HepG2 (cell line): ENCODE measurements around the gene NDUFA13. TPM values are rescaled to one million over a fixed set of nuclear protein-coding genes. Genes with fewer than 3 reads are reported as not detected.

Experiments
- ARNTL ChIP-seq: sonication (generic); formaldehyde crosslinking; IDR thresholded peaks from 2 replicates; pipeline ENCODE4 v1.4.0; 2020; ENCODE audit warnings: mild to moderate bottlenecking, missing genetic modification reagents
- CC2D1A ChIP-seq: sonication (generic); formaldehyde crosslinking; IDR thresholded peaks from 2 replicates; pipeline ENCODE4 v1.8.1; 2023; ENCODE audit warnings: mild to moderate bottlenecking, missing genetic modification reagents
- FOXO1 ChIP-seq: sonication (generic); formaldehyde crosslinking; IDR thresholded peaks from 2 replicates; pipeline ENCODE4 v1.4.0; 2020; ENCODE audit warnings: missing genetic modification reagents
- GABPB1 ChIP-seq: IDR thresholded peaks from 2 replicates; pipeline ENCODE4 v1.6.1; 2016; ENCODE audit warnings: mild to moderate bottlenecking, missing genetic modification reagents, moderate library complexity, missing compliant biosample characterization
- HINFP ChIP-seq: sonication (generic); formaldehyde crosslinking; IDR thresholded peaks from 2 replicates; pipeline ENCODE4 v1.4.0; 2020; ENCODE audit warnings: low read depth, mild to moderate bottlenecking, missing genetic modification reagents
- HOMEZ ChIP-seq: IDR thresholded peaks from 2 replicates; pipeline ENCODE4 v1.6.1; 2016; ENCODE audit warnings: low read depth
- MEF2D ChIP-seq: sonication (generic); formaldehyde crosslinking; IDR thresholded peaks from 2 replicates; pipeline ENCODE4 v1.5.1; 2020; ENCODE audit warnings: mild to moderate bottlenecking, missing genetic modification reagents
- MYNN ChIP-seq: sonication (generic); formaldehyde crosslinking; IDR thresholded peaks from 2 replicates; pipeline ENCODE4 v1.4.0; 2020; ENCODE audit warnings: mild to moderate bottlenecking, low read depth, missing genetic modification reagents
- REPIN1 ChIP-seq: sonication (generic); formaldehyde crosslinking; IDR thresholded peaks from 2 replicates; pipeline ENCODE4 v1.8.0; 2022; ENCODE audit warnings: missing genetic modification reagents, low read depth, mild to moderate bottlenecking, borderline replicate concordance
- RXRB ChIP-seq: IDR thresholded peaks from 2 replicates; pipeline ENCODE4 v1.6.1; 2016; ENCODE audit warnings: borderline replicate concordance, missing genetic modification reagents, missing compliant biosample characterization
- SALL1 ChIP-seq: sonication (generic); formaldehyde crosslinking; IDR thresholded peaks from 2 replicates; pipeline ENCODE4 v1.8.0; 2022; ENCODE audit warnings: mild to moderate bottlenecking, missing genetic modification reagents
- SIN3B ChIP-seq: fragments of 150-350 bp; IDR thresholded peaks from 2 replicates; pipeline ENCODE4 v1.6.1; 2014; ENCODE audit warnings: low read length
- SMARCC2 ChIP-seq: fragments of 450-650 bp; IDR thresholded peaks from 2 replicates; pipeline ENCODE4 v1.6.1; 2017; ENCODE audit warnings: antibody characterized with exemption, mild to moderate bottlenecking
- ZMYM3 ChIP-seq: sonication (generic); formaldehyde crosslinking; IDR thresholded peaks from 2 replicates; pipeline ENCODE4 v1.5.1; 2020; ENCODE audit warnings: mild to moderate bottlenecking, missing genetic modification reagents
- ZNF180 ChIP-seq: sonication (generic); formaldehyde crosslinking; IDR thresholded peaks from 2 replicates; pipeline ENCODE4 v1.4.0; 2020; ENCODE audit warnings: low read depth, missing genetic modification reagents, borderline replicate concordance
- ZNF326 ChIP-seq: sonication (generic); formaldehyde crosslinking; IDR thresholded peaks from 2 replicates; pipeline ENCODE4 v1.4.0; 2020; ENCODE audit warnings: missing genetic modification reagents, borderline replicate concordance
- ZNF687 ChIP-seq: sonication (generic); formaldehyde crosslinking; IDR thresholded peaks from 2 replicates; pipeline ENCODE4 v1.5.1; 2020; ENCODE audit warnings: mild to moderate bottlenecking, missing genetic modification reagents, moderate library complexity
- polyA plus RNA-seq, 8 experiments: library from polyadenylated mRNA; depleted of rRNA in 3 of 8; stranded (reverse) in 7 of 8; unstranded in 1 of 8; fragments of >200 nt; fragmentation: Illumina TruSeq in 4 of 8; extraction: Trizol in 4 of 8; gene quantifications; 2 replicates each; pipeline versions ENCODE4 v1.2.1 to v1.2.3, GENCODE V29; 2011 to 2016; ENCODE audit warnings: low read depth in 4 of 8, missing spikeins in 1 of 8, mixed read lengths in 1 of 8; ENCODE audit not compliant: insufficient read depth in 1 of 8
- total RNA-seq, 5 experiments: library from RNA; depleted of rRNA; stranded (reverse); fragments of >200 nt; fragmentation: Illumina TruSeq; extraction: Trizol; gene quantifications; 2 replicates each; pipeline ENCODE4 v1.2.3, GENCODE V29; 2016; ENCODE audit warnings: low read depth in 1 of 5
- TF ChIP-seq, protein P1 (sequence below): sonication (generic); formaldehyde crosslinking; IDR thresholded peaks from 2 replicates; pipeline ENCODE4 v1.5.0; 2020; ENCODE audit warnings: missing genetic modification reagents
- TF ChIP-seq, protein P2 (sequence below), 2 experiments: sonication (generic) in 1 of 2; formaldehyde crosslinking in 1 of 2; IDR thresholded peaks; 2 replicates each; pipeline versions ENCODE4 v1.4.0 to v1.6.1; 2018 to 2020; ENCODE audit warnings: missing genetic modification reagents in 2 of 2, borderline replicate concordance in 1 of 2, low read depth in 1 of 2, mild to moderate bottlenecking in 1 of 2, missing biosample characterization in 1 of 2

Gene NDUFA13
- total and polyA plus RNA-seq, 2 of the 13 experiments (the other 11 are each of a cell fraction or from before 2014, with no cell fraction given) = 337 to 366 TPM

DNA sequence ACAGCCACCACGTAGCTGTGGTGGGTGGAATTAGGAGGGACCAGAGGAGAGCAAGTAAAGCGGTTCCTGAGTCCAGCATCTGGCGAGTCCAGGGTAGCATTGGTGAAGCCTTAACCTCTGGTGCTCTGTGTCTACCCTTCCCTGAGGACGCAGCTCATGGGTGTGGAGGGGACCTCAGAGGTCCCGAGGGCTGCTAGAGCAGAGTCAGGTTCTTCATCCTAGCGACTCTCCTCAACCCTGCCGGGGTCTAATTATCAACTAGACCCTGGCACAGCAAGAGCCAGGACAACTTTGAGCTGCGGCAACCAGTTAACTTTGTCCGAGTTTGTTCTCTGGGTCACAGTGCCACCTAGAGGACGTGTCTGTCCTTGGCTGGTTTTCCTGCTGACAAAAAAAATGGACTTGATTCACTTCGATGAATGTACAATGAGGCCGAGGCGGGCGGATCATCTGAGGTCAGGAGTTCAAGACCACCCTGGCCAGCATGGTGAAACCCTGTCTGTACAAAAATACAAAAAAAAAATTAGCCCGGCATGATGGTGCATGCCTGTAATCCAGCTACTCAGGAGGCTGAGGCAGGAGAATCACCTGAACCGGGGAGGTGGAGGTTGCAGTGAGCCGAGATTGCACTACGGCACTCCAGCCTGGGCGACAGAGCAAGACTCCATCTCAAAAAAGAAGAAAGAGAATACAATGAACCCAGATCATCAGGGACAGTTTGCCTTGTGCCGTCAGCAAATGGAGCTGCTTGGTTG is 25.6 kb upstream of the NDUFA13 start (continued):
- TF ChIP-seq, protein P1, sequence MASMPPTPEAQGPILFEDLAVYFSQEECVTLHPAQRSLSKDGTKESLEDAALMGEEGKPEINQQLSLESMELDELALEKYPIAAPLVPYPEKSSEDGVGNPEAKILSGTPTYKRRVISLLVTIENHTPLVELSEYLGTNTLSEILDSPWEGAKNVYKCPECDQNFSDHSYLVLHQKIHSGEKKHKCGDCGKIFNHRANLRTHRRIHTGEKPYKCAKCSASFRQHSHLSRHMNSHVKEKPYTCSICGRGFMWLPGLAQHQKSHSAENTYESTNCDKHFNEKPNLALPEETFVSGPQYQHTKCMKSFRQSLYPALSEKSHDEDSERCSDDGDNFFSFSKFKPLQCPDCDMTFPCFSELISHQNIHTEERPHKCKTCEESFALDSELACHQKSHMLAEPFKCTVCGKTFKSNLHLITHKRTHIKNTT (CRISPR knock-in tag) = no peak
- TF ChIP-seq SALL1 (CRISPR knock-in tag) (no peak), CC2D1A (CRISPR knock-in tag) (no peak), ZNF180 (no peak), SMARCC2 (no peak), REPIN1 (CRISPR knock-in tag) (peak; percentile 37; the same call in 1 of the 2 replicates), HINFP (CRISPR knock-in tag) (no peak), MYNN (no peak), HOMEZ (no peak), ARNTL (no peak), GABPB1 (peak; percentile 19; the same call in 1 of the 2 replicates), ZMYM3 (no peak), ZNF326 (no peak), RXRB (CRISPR knock-in tag) (peak; percentile 49; the same call in 1 of the 2 replicates), SIN3B (no peak), MEF2D (CRISPR knock-in tag) (0 out of 2 replicates have a peak, but pooled peaks have one; percentile 41), FOXO1 (CRISPR knock-in tag) (no peak), ZNF687 (CRISPR knock-in tag) (no peak)
- TF ChIP-seq, protein P2, sequence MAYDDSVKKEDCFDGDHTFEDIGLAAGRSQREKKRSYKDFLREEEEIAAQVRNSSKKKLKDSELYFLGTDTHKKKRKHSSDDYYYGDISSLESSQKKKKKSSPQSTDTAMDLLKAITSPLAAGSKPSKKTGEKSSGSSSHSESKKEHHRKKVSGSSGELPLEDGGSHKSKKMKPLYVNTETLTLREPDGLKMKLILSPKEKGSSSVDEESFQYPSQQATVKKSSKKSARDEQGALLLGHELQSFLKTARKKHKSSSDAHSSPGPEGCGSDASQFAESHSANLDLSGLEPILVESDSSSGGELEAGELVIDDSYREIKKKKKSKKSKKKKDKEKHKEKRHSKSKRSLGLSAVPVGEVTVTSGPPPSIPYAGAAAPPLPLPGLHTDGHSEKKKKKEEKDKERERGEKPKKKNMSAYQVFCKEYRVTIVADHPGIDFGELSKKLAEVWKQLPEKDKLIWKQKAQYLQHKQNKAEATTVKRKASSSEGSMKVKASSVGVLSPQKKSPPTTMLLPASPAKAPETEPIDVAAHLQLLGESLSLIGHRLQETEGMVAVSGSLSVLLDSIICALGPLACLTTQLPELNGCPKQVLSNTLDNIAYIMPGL (CRISPR knock-in tag; IDR thresholded peaks at IDR 0.05; ENCODE audit: borderline replicate concordance in 1 of 2, low read depth in 1 of 2) = peak in 1 of 2 experiments; percentile 37; a peak in 1 of 4 replicates
